Tibial artery (tissue), 4 donors: ENCODE results near the gene PDX1.

ENCODE experiments used
- DNase-seq, 2 donors: peaks; one replicate each; pipeline ENCODE4 v3.0.0-alpha.2; 2019
- H3K27ac ChIP-seq, 2 donors: fragments of 200-600 bp; sonication (generic) in 1 of 2; 1 replicate in 1 of 2; 2 replicates in 1 of 2; pipeline ENCODE4 v1.5.1; 2018 to 2019; ENCODE audit warnings: mild to moderate bottlenecking in 1 of 2
- H3K27me3 ChIP-seq, 2 donors: fragments of 200-600 bp; sonication (generic) in 1 of 2; one replicate each; pipeline versions ENCODE4 v1.5.1 to v1.6.0; 2016 to 2019
- H3K36me3 ChIP-seq, 3 donors: fragments of 200-600 bp; sonication (generic) in 2 of 3; one replicate each; pipeline ENCODE4 v1.5.1; 2016 to 2019; ENCODE audit warnings: mild to moderate bottlenecking in 2 of 3
- H3K4me1 ChIP-seq, 4 donors: fragments of 200-600 bp; sonication (generic) in 2 of 4; 1 replicate in 3 of 4; 2 replicates in 1 of 4; pipeline ENCODE4 v1.5.1; 2016 to 2019
- H3K4me3 ChIP-seq, 2 donors: fragments of 200-600 bp; sonication (generic) in 1 of 2; 1 replicate in 1 of 2; 2 replicates in 1 of 2; pipeline ENCODE4 v1.5.1; 2018 to 2019; ENCODE audit warnings: mild to moderate bottlenecking in 2 of 2
- H3K9me3 ChIP-seq, 3 donors: fragments of 200-600 bp; sonication (generic) in 1 of 3; one replicate each; pipeline ENCODE4 v1.5.1; 2016 to 2019
- CTCF ChIP-seq, 2 experiments: fragments of 200-600 bp in 1 of 2; fragments of 450-650 bp in 1 of 2; IDR thresholded peaks; one replicate each; pipeline ENCODE4 v1.5.1; 2017 to 2019; ENCODE audit warnings: antibody characterized with exemption in 2 of 2, mild to moderate bottlenecking in 1 of 2, moderate library complexity in 1 of 2
- intact Hi-C: fragments of 100-400 bp; cut with DNase I; formaldehyde crosslinking; loops from one replicate; pipeline ENCODE4 v1.15.0; 2023; ENCODE audit warnings: low total_unique reads

PDX1 gene

GRCh38 chr13:27965740-27966640 is 46.2 kb downstream of the PDX1 start:
- DNase-seq: no peak
- intact Hi-C loops: loop anchor here (5.0 kb wide), 1 partner anchor 134 kb away; no protein-coding TSS in a partner anchor
- Histone ChIP-seq H3K27me3 (peaks cover 0 to 91% of the 10 kb centered on the region in 2 donors), H3K4me3 (no peak overlapping the region), H3K36me3 (no peaks in the 10 kb centered on the region), H3K9me3 (no peaks in the 10 kb centered on the region), H3K27ac (no peak overlapping the region), H3K4me1 (peaks cover 0 to 51% (median 27%) of the 10 kb centered on the region in 4 donors)
- TF ChIP-seq CTCF (IDR thresholded peaks at IDR 0.05): no peak

- no peak for DNase-seq
- no peaks in the 10 kb centered on the region for H3K36me3 ChIP-seq
- H3K4me3 ChIP-seq: no peak overlapping the region
- H3K27me3 ChIP-seq: peaks cover 0 to 91% of the 10 kb centered on the region in 2 donors
- intact Hi-C loops: loop anchor here (5.0 kb wide), 1 partner anchor 134 kb away; no protein-coding TSS in a partner anchor
- no peaks in the 10 kb centered on the region for H3K9me3 ChIP-seq
- TF ChIP-seq CTCF (IDR thresholded peaks at IDR 0.05): no peak
- no peak overlapping the region for H3K27ac ChIP-seq
- peaks cover 0 to 48% (median 25%) of the 10 kb centered on the region in 4 donors for H3K4me1 ChIP-seq
Measured at GRCh38 chr13:27966641-27967202, 46.9 kb downstream of the PDX1 start.

GRCh38 chr13:27967203-27967735 is 47.5 kb downstream of the PDX1 start:
- H3K4me3 ChIP-seq: no peak overlapping the region
- no peak overlapping the region for H3K27ac ChIP-seq
- TF ChIP-seq CTCF (IDR thresholded peaks at IDR 0.05): no peak
- no peaks in the 10 kb centered on the region for H3K36me3 ChIP-seq
- no peaks in the 10 kb centered on the region for H3K9me3 ChIP-seq
- H3K27me3 ChIP-seq: peaks cover 0 to 93% of the 10 kb centered on the region in 2 donors
- intact Hi-C loops: loop anchor here (5.0 kb wide), 1 partner anchor 135 kb away; no protein-coding TSS in a partner anchor
- peaks cover 0 to 48% (median 25%) of the 10 kb centered on the region in 4 donors for H3K4me1 ChIP-seq
- DNase-seq: no peak

- Histone ChIP-seq H3K4me3 (peak overlapping the region in 1 of 2 donors; percentile 1), H3K9me3 (no peaks in the 10 kb centered on the region), H3K4me1 (peaks cover 0 to 48% (median 25%) of the 10 kb centered on the region in 4 donors), H3K27ac (no peak overlapping the region), H3K27me3 (peaks cover 0 to 93% of the 10 kb centered on the region in 2 donors), H3K36me3 (no peaks in the 10 kb centered on the region)
- intact Hi-C loops: loop anchor here (5.0 kb wide), 1 partner anchor 136 kb away; no protein-coding TSS in a partner anchor
- DNase-seq: no peak
- no peak for TF ChIP-seq CTCF (IDR thresholded peaks at IDR 0.05)
Measured at GRCh38 chr13:27967736-27968315, 48.0 kb downstream of the PDX1 start.

- H3K9me3 ChIP-seq: no peaks in the 10 kb centered on the region
- peaks cover 0 to 96% of the 10 kb centered on the region in 2 donors for H3K27me3 ChIP-seq
- intact Hi-C loops: loop anchor here (5.0 kb wide), 1 partner anchor 136 kb away; no protein-coding TSS in a partner anchor
- H3K4me3 ChIP-seq: peak overlapping the region in 1 of 2 donors; percentile 1
- no peak for TF ChIP-seq CTCF (IDR thresholded peaks at IDR 0.05)
- H3K36me3 ChIP-seq: no peaks in the 10 kb centered on the region
- H3K27ac ChIP-seq: no peak overlapping the region
- no peak for DNase-seq
- H3K4me1 ChIP-seq: peaks cover 0 to 48% (median 25%) of the 10 kb centered on the region in 4 donors
Measured at GRCh38 chr13:27968316-27969081, 48.7 kb downstream of the PDX1 start.
